HG03565 (cell line): ENCODE data around the gene CTXN1.
"Not testable (repeated sequence)": the region's sequence is repeated elsewhere in the genome, so short reads cannot be mapped to it uniquely, and the experiment has no call there.

ENCODE experiments used
- ATAC-seq: cut with Tn5 transposase; IDR thresholded peaks from one replicate; pipeline ENCODE4 v1.9.1; 2021; ENCODE audit warnings: mild to moderate bottlenecking, moderate library complexity; ENCODE audit not compliant: unreplicated experiment

CTXN1 gene

GRCh38 chr19:7902796-7903243 is 23.1 kb downstream of the CTXN1 start:
- no peak for ATAC-seq

- no peak for ATAC-seq
Measured at GRCh38 chr19:7901337-7901736, 24.6 kb downstream of the CTXN1 start.

- no peak for ATAC-seq
Measured at GRCh38 chr19:7900931-7901330, 25.0 kb downstream of the CTXN1 start.

- ATAC-seq: no peak
Measured at GRCh38 chr19:7900401-7900870, 25.5 kb downstream of the CTXN1 start.

GRCh38 chr19:7899751-7900378 is 26.1 kb downstream of the CTXN1 start:
- no peak for ATAC-seq

- ATAC-seq: no peak
Measured at GRCh38 chr19:7898967-7899366, 27.0 kb downstream of the CTXN1 start.

GRCh38 chr19:7897292-7897691 is 28.6 kb downstream of the CTXN1 start:
- no peak for ATAC-seq

- no peak for ATAC-seq
Measured at GRCh38 chr19:7895565-7895964, 30.4 kb downstream of the CTXN1 start.

GRCh38 chr19:7894612-7895309 is 31.2 kb downstream of the CTXN1 start:
- ATAC-seq: no peak

- not testable (repeated sequence) for ATAC-seq
Measured at GRCh38 chr19:7893362-7894101, 32.4 kb downstream of the CTXN1 start.

GRCh38 chr19:7888826-7889217 is 37.1 kb downstream of the CTXN1 start:
- no peak for ATAC-seq

GRCh38 chr19:7888145-7888825 is 37.6 kb downstream of the CTXN1 start, which contains the start of gene LRRC8E:
LRRC8E (plus strand) TSS chr19:7888510; CDS start chr19:7895604, 7,094 bp downstream.
- no peak for ATAC-seq

- ATAC-seq: no peak
Measured at GRCh38 chr19:7887408-7888144, 38.4 kb downstream of the CTXN1 start.

GRCh38 chr19:7885818-7886217 is 40.1 kb downstream of the CTXN1 start:
- no peak for ATAC-seq

GRCh38 chr19:7883796-7884570 is 42.0 kb downstream of the CTXN1 start:
- ATAC-seq: no peak

- ATAC-seq: no peak
Measured at GRCh38 chr19:7883105-7883504, 42.8 kb downstream of the CTXN1 start.

GRCh38 chr19:7881910-7882309 is 44.0 kb downstream of the CTXN1 start:
- ATAC-seq: no peak

- no peak for ATAC-seq
Measured at GRCh38 chr19:7879836-7880235, 46.1 kb downstream of the CTXN1 start.

GRCh38 chr19:7879111-7879807 is 46.7 kb downstream of the CTXN1 start:
- ATAC-seq: no peak
